ENCODE data around the gene TOGARAM2.

GRCh38 chr2:29053670-29054400 lies 72.7 kb downstream of the TOGARAM2 start:
- no peak for TF ChIP-seq POLR2AphosphoS5 (IDR thresholded peaks at IDR 0.05; ENCODE audit: borderline replicate concordance, low read depth, low read length)
- no peak for TF ChIP-seq EZH2 (IDR thresholded peaks at IDR 0.05)

All from SK-N-MC (cell line).